GM12878 (cell line): ENCODE results near the gene OR6B1.

Experiments
- TBL1XR1 ChIP-seq: IDR thresholded peaks from 2 replicates; pipeline ENCODE4 v1.6.1; 2012; ENCODE audit warnings: low read depth, low read length, improper control_type of control experiment
- TF ChIP-seq, protein P1 (sequence below), 3 experiments: IDR thresholded peaks in 2 of 3; conservative IDR thresholded peaks in 1 of 3; 2 replicates each; pipeline ENCODE4 v1.5.1; 2011; ENCODE audit warnings: low read depth in 3 of 3, low read length in 3 of 3, mild to moderate bottlenecking in 3 of 3, control low read depth in 2 of 3, moderate library complexity in 2 of 3, inconsistent platforms in 1 of 3, mixed read lengths in 1 of 3; ENCODE audit not compliant: control insufficient read depth in 2 of 3, insufficient read depth in 1 of 3; ENCODE audit errors: extremely low read depth in 1 of 3

GRCh38 chr7:144036302-144036885 lies 36.3 kb downstream of the OR6B1 start:
- no peak for TF ChIP-seq TBL1XR1
- TF ChIP-seq, protein P1, sequence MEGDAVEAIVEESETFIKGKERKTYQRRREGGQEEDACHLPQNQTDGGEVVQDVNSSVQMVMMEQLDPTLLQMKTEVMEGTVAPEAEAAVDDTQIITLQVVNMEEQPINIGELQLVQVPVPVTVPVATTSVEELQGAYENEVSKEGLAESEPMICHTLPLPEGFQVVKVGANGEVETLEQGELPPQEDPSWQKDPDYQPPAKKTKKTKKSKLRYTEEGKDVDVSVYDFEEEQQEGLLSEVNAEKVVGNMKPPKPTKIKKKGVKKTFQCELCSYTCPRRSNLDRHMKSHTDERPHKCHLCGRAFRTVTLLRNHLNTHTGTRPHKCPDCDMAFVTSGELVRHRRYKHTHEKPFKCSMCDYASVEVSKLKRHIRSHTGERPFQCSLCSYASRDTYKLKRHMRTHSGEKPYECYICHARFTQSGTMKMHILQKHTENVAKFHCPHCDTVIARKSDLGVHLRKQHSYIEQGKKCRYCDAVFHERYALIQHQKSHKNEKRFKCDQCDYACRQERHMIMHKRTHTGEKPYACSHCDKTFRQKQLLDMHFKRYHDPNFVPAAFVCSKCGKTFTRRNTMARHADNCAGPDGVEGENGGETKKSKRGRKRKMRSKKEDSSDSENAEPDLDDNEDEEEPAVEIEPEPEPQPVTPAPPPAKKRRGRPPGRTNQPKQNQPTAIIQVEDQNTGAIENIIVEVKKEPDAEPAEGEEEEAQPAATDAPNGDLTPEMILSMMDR (IDR thresholded peaks at IDR 0.05 in 2 of 3, conservative IDR thresholded peaks at IDR 0.05 in 1 of 3; ENCODE audit: control insufficient read depth in 2 of 3, extremely low read depth in 1 of 3, insufficient read depth in 1 of 3, low read depth in 3 of 3, low read length in 3 of 3), result no peak
